Activated CD4-positive, alpha-beta T cell treated with anti-CD3 and anti-CD28 coated beads for 1 hour (primary cell): ENCODE measurements around the gene TECTB.
A peak's percentile ranks its signal among the peaks of the same experiment; 100 is the strongest.

ENCODE experiments used
- DNase-seq: peaks from one replicate; pipeline ENCODE4 v3.0.0-alpha.2; 2020

TECTB gene

GRCh38 chr10:112311481-112311880, 28.3 kb downstream of the TECTB start:
- DNase-seq, result no peak

- no peak for DNase-seq
These were observed 30.0 kb downstream of the TECTB start for GRCh38 chr10:112313234-112313633.

- DNase-seq, result no peak
These were observed 30.7 kb downstream of the TECTB start for GRCh38 chr10:112313911-112314310.

GRCh38 chr10:112314822-112315474, 31.7 kb downstream of the TECTB start:
- peak; percentile 52 for DNase-seq

- DNase-seq, result no peak
These were observed 44.5 kb downstream of the TECTB start for GRCh38 chr10:112327678-112328077.

- no peak for DNase-seq
These were observed 47.0 kb downstream of the TECTB start for GRCh38 chr10:112330162-112330561.

- no peak for DNase-seq
These were observed 47.5 kb downstream of the TECTB start for GRCh38 chr10:112330607-112331160.

- DNase-seq, result no peak
These were observed 48.8 kb downstream of the TECTB start for GRCh38 chr10:112332022-112332421.

- no peak for DNase-seq
These were observed 49.5 kb downstream of the TECTB start for GRCh38 chr10:112332509-112333228.

GRCh38 chr10:112333452-112333851, 50.3 kb downstream of the TECTB start:
- no peak for DNase-seq

GRCh38 chr10:112335111-112335867, 52.1 kb downstream of the TECTB start:
- DNase-seq, result no peak

GRCh38 chr10:112335868-112336265, 52.7 kb downstream of the TECTB start:
- DNase-seq, result no peak

GRCh38 chr10:112336556-112337201, 53.5 kb downstream of the TECTB start:
- DNase-seq, result no peak

GRCh38 chr10:112338957-112339356, 55.8 kb downstream of the TECTB start:
- DNase-seq, result no peak

GRCh38 chr10:112340601-112341000, 57.4 kb downstream of the TECTB start:
- no peak for DNase-seq

GRCh38 chr10:112343056-112343806, 60.0 kb downstream of the TECTB start:
- no peak for DNase-seq

- no peak for DNase-seq
These were observed 61.1 kb downstream of the TECTB start for GRCh38 chr10:112344261-112344660.

- DNase-seq, result no peak
These were observed 62.0 kb downstream of the TECTB start for GRCh38 chr10:112345202-112345601.

GRCh38 chr10:112345743-112346142, 62.5 kb downstream of the TECTB start:
- DNase-seq, result no peak

GRCh38 chr10:112346774-112347173, 63.6 kb downstream of the TECTB start:
- DNase-seq, result no peak

GRCh38 chr10:112347709-112348671, 64.8 kb downstream of the TECTB start:
- DNase-seq, result no peak
